NCI-H345 treated with DMSO at 0.1 percent for 48 hours (cell line): ENCODE measurements around the gene SEMA4A.
"Not testable (repeated sequence)": the region's sequence is repeated elsewhere in the genome, so short reads cannot be mapped to it uniquely, and the experiment has no call there.

Experiments used
- DNase-seq: peaks from one replicate; lab custom pipeline; 2025; ENCODE audit not compliant: unreplicated experiment; lab: John Stamatoyannopoulos, UW

Gene SEMA4A

GRCh38 chr1:156190265-156190664, 36.9 kb downstream of the SEMA4A start:
- DNase-seq, result not testable (repeated sequence)

- DNase-seq, result no peak
Measured at GRCh38 chr1:156191292-156191964, 38.0 kb downstream of the SEMA4A start.

- DNase-seq, result no peak
Measured at GRCh38 chr1:156193208-156193487, 39.8 kb downstream of the SEMA4A start.

GRCh38 chr1:156193488-156194299, 40.3 kb downstream of the SEMA4A start, which contains the start of gene SLC25A44:
Gene SLC25A44 (plus strand): TSS chr1:156194104. CDS start chr1:156199848, 5,744 bp downstream.
- peak; percentile 100 for DNase-seq

- DNase-seq, result no peak
Measured at GRCh38 chr1:156194300-156194652, 40.9 kb downstream of the SEMA4A start.

- DNase-seq, result no peak
Measured at GRCh38 chr1:156195853-156196252, 42.5 kb downstream of the SEMA4A start.

GRCh38 chr1:156196445-156196844, 43.1 kb downstream of the SEMA4A start:
- DNase-seq, result no peak

GRCh38 chr1:156198831-156199349, 45.5 kb downstream of the SEMA4A start:
- no peak for DNase-seq

- DNase-seq, result no peak
Measured at GRCh38 chr1:156200044-156200443, 46.7 kb downstream of the SEMA4A start.

GRCh38 chr1:156203331-156203730, 49.9 kb downstream of the SEMA4A start:
- no peak for DNase-seq

GRCh38 chr1:156204686-156205085, 51.3 kb downstream of the SEMA4A start:
- DNase-seq, result no peak

GRCh38 chr1:156211243-156211642, 57.9 kb downstream of the SEMA4A start:
- DNase-seq, result no peak

GRCh38 chr1:156212130-156212529, 58.7 kb downstream of the SEMA4A start:
- no peak for DNase-seq

GRCh38 chr1:156212833-156213643, 59.7 kb downstream of the SEMA4A start, which contains the start of gene PMF1:
Gene PMF1 (plus strand): TSS chr1:156213007. CDS start chr1:156213016, 9 bp downstream.
- DNase-seq, result peak; percentile 100

GRCh38 chr1:156213644-156213966, 60.2 kb downstream of the SEMA4A start:
- DNase-seq, result no peak

- no peak for DNase-seq
Measured at GRCh38 chr1:156214024-156214748, 60.8 kb downstream of the SEMA4A start.

- not testable (repeated sequence) for DNase-seq
Measured at GRCh38 chr1:156216361-156217086, 63.1 kb downstream of the SEMA4A start.

GRCh38 chr1:156217871-156218270, 64.5 kb downstream of the SEMA4A start:
- DNase-seq, result no peak

- no peak for DNase-seq
Measured at GRCh38 chr1:156220226-156220625, 66.8 kb downstream of the SEMA4A start.

- no peak for DNase-seq
Measured at GRCh38 chr1:156221986-156222692, 68.8 kb downstream of the SEMA4A start.
